Transverse colon (tissue), 4 donors: Measurements from ENCODE around the gene CD209. TPM values are rescaled to one million over a fixed set of nuclear protein-coding genes. Genes with fewer than 3 reads are reported as not detected.

ENCODE experiments used
- DNase-seq: peaks from one replicate; pipeline ENCODE4 v3.0.0-alpha.2; 2019
- H3K27ac ChIP-seq, 4 donors: fragments of 200-600 bp; sonication (generic); 2 replicates each; pipeline ENCODE4 v1.5.1; 2016 to 2018; ENCODE audit warnings: inconsistent platforms in 4 of 4
- H3K27me3 ChIP-seq: fragments of 200-600 bp; sonication (generic); 2 replicates; pipeline ENCODE4 v1.5.1; 2017; ENCODE audit warnings: inconsistent platforms
- H3K36me3 ChIP-seq, 4 donors: fragments of 200-600 bp; sonication (generic); 2 replicates each; pipeline ENCODE4 v1.5.1; 2017 to 2019; ENCODE audit warnings: inconsistent platforms in 4 of 4
- H3K4me1 ChIP-seq, 4 donors: fragments of 200-600 bp; sonication (generic); 2 replicates each; pipeline ENCODE4 v1.5.1; 2017 to 2020; ENCODE audit warnings: inconsistent platforms in 4 of 4
- H3K4me3 ChIP-seq, 4 donors: fragments of 200-600 bp; sonication (generic); 1 replicate in 1 of 4; 2 replicates in 3 of 4; pipeline versions ENCODE4 v1.5.1 to v1.6.1; 2017 to 2019; ENCODE audit warnings: inconsistent platforms in 4 of 4
- H3K9me3 ChIP-seq, 2 donors: fragments of 200-600 bp; sonication (generic); 2 replicates each; pipeline ENCODE4 v1.5.1; 2017 to 2019; ENCODE audit warnings: inconsistent platforms in 2 of 2
- CTCF ChIP-seq, 5 experiments: fragments of 200-600 bp in 3 of 5; fragments of 450-650 bp in 2 of 5; sonication (generic) in 3 of 5; IDR thresholded peaks; 1 replicate in 2 of 5; 2 replicates in 3 of 5; pipeline ENCODE4 v1.5.1; 2016 to 2017; ENCODE audit warnings: antibody characterized with exemption in 5 of 5, inconsistent platforms in 3 of 5, mild to moderate bottlenecking in 2 of 5, moderate library complexity in 1 of 5
- EP300 ChIP-seq: sonication (generic); formaldehyde crosslinking; IDR thresholded peaks from one replicate; pipeline ENCODE4 v1.6.1; 2017; ENCODE audit warnings: antibody characterized with exemption, low read depth
- POLR2A ChIP-seq: fragments of 450-650 bp; IDR thresholded peaks from one replicate; pipeline ENCODE4 v1.6.1; 2016; ENCODE audit warnings: antibody characterized with exemption, mild to moderate bottlenecking, moderate library complexity
- POLR2AphosphoS5 ChIP-seq, 3 donors: sonication (generic); formaldehyde crosslinking; IDR thresholded peaks; one replicate each; pipeline ENCODE4 v1.6.1; 2016; ENCODE audit warnings: antibody characterized with exemption in 3 of 3
- WGBS, 2 donors: methylation state at CpG; one replicate each; pipeline ENCODE4 v1.1.5; 2018; ENCODE audit warnings: low coverage in 1 of 2; 5-methylcytosine and 5-hydroxymethylcytosine counted together
- in situ Hi-C, 4 donors: fragments of 200-750 bp; cut with MboI; loops; one replicate each; pipeline versions ENCODE4 v1.15.0 to v1.15.1; 2017; ENCODE audit warnings: low sequenced_read_pairs in 3 of 4, low pct_ligation_motif_present in 1 of 4, low pct_unique_long_range_greater_than_20kb in 1 of 4
- intact Hi-C: fragments of 100-400 bp; cut with DNase I; formaldehyde crosslinking; loops from one replicate; pipeline ENCODE4 v1.15.1; 2023; ENCODE audit warnings: low total_unique reads
- total RNA-seq, 4 donors: library from RNA; depleted of rRNA; stranded (reverse); fragments of >200 nt; gene quantifications; one replicate each; pipeline ENCODE4 v1.1.0, GENCODE V29; 2016

Gene CD209
- total RNA-seq, 4 donors from 2014 or later = 1.00 to 9.4 (median 4.4) TPM

GRCh38 chr19:7730286-7731217 is 16.8 kb downstream of the CD209 start:
- H3K4me3 ChIP-seq = no peak overlapping the region
- H3K9me3 ChIP-seq = no peaks in the 10 kb centered on the region
- peaks cover 0 to 7% (median 0%) of the 10 kb centered on the region in 4 donors for H3K4me1 ChIP-seq
- 2 to 19% methylated on average over 11 to 17 of the region's 78 CpGs for WGBS, 2 donors
- no peak overlapping the region for H3K27ac ChIP-seq
- intact Hi-C loops = no loop called here
- no peak for DNase-seq
- no peak for TF ChIP-seq POLR2AphosphoS5 (IDR thresholded peaks at IDR 0.05)
- no peak for TF ChIP-seq CTCF (IDR thresholded peaks at IDR 0.05)
- TF ChIP-seq POLR2A = no peak
- no peak for TF ChIP-seq EP300
- H3K36me3 ChIP-seq = no peaks in the 10 kb centered on the region
- in situ Hi-C loops = no loop called here
- H3K27me3 ChIP-seq = peaks cover 57% of the 10 kb centered on the region

GRCh38 chr19:7729831-7730285 is 17.5 kb downstream of the CD209 start:
- intact Hi-C loops (no loop called here), in situ Hi-C loops (no loop called here)
- peaks cover 0 to 7% (median 0%) of the 10 kb centered on the region in 4 donors for H3K4me1 ChIP-seq
- peaks cover 57% of the 10 kb centered on the region for H3K27me3 ChIP-seq
- H3K36me3 ChIP-seq = no peaks in the 10 kb centered on the region
- no peaks in the 10 kb centered on the region for H3K9me3 ChIP-seq
- no peak overlapping the region for H3K4me3 ChIP-seq
- WGBS, 2 donors = 14% methylated on average over 7 of the region's 34 CpGs; no CpG with 5 or more reads in 1 of the 2 donors
- H3K27ac ChIP-seq = no peak overlapping the region
- DNase-seq = no peak
- no peak for TF ChIP-seq POLR2A
- TF ChIP-seq POLR2AphosphoS5 (IDR thresholded peaks at IDR 0.05) = no peak
- TF ChIP-seq EP300 = no peak
- TF ChIP-seq CTCF (IDR thresholded peaks at IDR 0.05) = no peak

- in situ Hi-C loops = no loop called here
- 18% methylated on average over 16 of the region's 16 CpGs; no CpG with 5 or more reads in 1 of the 2 donors for WGBS, 2 donors
These were observed 18.1 kb downstream of the CD209 start for GRCh38 chr19:7729211-7729610.

More at GRCh38 chr19:7729211-7729610, 18.1 kb downstream of the CD209 start:
- no peak for TF ChIP-seq POLR2AphosphoS5 (IDR thresholded peaks at IDR 0.05)
- TF ChIP-seq CTCF (IDR thresholded peaks at IDR 0.05) = no peak
- no peak for TF ChIP-seq EP300
- no peak for TF ChIP-seq POLR2A
- DNase-seq = no peak
- H3K27me3 ChIP-seq = peaks cover 57% of the 10 kb centered on the region
- H3K27ac ChIP-seq = no peak overlapping the region
- no peaks in the 10 kb centered on the region for H3K9me3 ChIP-seq
- no peak overlapping the region for H3K4me3 ChIP-seq
- H3K36me3 ChIP-seq = no peaks in the 10 kb centered on the region
- intact Hi-C loops = no loop called here
- peaks cover 0 to 7% (median 0%) of the 10 kb centered on the region in 4 donors for H3K4me1 ChIP-seq
